Measurements from ENCODE around the gene PCK2. TPM values are rescaled to one million over a fixed set of nuclear protein-coding genes. Genes with fewer than 3 reads are reported as not detected.

Gene PCK2
- total and polyA plus RNA-seq, 2 of the 13 experiments (the other 11 are each of a cell fraction or from before 2014, with no cell fraction given): 129 to 272 TPM

DNA sequence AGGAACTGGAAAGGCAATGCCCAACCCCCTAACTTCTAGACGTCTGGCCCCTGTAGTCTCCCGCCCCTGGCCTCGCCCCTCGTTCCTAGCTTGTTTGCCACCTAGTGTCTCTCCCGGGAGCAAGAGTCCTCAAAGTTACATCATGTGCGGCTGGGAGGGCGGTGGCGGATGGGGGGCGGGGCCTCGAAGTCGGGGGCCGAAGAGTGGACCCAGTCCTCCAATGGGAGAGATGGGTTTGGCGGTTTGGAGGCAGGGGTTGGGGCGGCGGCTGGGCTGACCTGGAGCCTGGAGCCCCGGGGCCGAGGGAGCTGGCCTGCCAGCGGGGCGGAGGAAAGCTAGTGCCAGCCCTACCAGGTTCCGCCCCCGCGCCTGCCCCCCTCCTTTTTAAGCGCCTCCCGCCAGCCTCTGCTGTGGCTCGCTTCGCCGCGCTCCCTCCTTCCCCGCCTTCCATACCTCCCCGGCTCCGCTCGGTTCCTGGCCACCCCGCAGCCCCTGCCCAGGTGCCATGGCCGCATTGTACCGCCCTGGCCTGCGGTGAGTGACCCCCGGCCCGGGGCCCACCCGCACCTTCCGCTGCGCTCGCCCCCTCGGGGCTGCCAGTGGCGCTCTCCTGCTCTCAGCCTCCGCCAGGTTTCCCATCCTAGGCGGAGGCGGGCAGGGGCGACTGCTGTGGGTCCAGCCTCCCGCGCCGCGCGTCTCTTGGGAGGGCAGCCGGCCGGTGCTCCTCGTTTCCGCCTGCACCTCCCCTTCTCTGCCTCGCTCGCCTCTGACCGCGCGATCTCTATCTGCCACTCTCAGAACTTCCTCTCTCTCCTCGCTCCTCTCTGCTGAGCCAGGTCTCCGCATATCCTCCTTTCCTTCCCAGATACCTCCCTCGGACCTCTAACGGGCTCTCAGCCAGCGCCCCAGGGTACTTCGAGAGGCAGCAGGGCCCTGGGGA is at the start of gene PCK2 (continued):
- TF ChIP-seq ZNF142 (CRISPR knock-in tag; IDR thresholded peaks at IDR 0.05) (peak; percentile 73; the same call in 1 of the 2 replicates), ZBTB42 (CRISPR knock-in tag; IDR thresholded peaks at IDR 0.05) (peak; percentile 86), MEIS2 (CRISPR knock-in tag; IDR thresholded peaks at IDR 0.05) (peak; percentile 97), BRD4 (CRISPR knock-in tag; IDR thresholded peaks at IDR 0.05) (peak; percentile 99), SNRNP70 (IDR thresholded peaks at IDR 0.05; ENCODE audit: low read depth, low read length) (no peak), POGZ (CRISPR knock-in tag; IDR thresholded peaks at IDR 0.05) (peak; percentile 81), KDM2A (CRISPR knock-in tag; IDR thresholded peaks at IDR 0.05; ENCODE audit: borderline replicate concordance, low read depth) (peak; percentile 98), YEATS2 (CRISPR knock-in tag; IDR thresholded peaks at IDR 0.05; ENCODE audit: borderline replicate concordance) (peak; percentile 87), ZNF691 (CRISPR knock-in tag; IDR thresholded peaks at IDR 0.05; ENCODE audit: borderline replicate concordance, low read depth) (peak; percentile 95), MXD4 (CRISPR knock-in tag; IDR thresholded peaks at IDR 0.05) (peak; percentile 94), MIER3 (CRISPR knock-in tag; IDR thresholded peaks at IDR 0.05; ENCODE audit: borderline replicate concordance) (peak; percentile 96; the same call in 1 of the 2 replicates)
- TF ChIP-seq, protein P1, sequence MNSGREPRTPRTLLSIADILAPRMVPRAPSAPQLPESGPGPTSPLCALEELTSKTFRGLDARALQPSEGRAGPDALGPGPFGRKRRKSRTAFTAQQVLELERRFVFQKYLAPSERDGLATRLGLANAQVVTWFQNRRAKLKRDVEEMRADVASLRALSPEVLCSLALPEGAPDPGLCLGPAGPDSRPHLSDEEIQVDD (CRISPR knock-in tag; IDR thresholded peaks at IDR 0.05; ENCODE audit: borderline replicate concordance): peak; percentile 81
- TF ChIP-seq, protein P2, sequence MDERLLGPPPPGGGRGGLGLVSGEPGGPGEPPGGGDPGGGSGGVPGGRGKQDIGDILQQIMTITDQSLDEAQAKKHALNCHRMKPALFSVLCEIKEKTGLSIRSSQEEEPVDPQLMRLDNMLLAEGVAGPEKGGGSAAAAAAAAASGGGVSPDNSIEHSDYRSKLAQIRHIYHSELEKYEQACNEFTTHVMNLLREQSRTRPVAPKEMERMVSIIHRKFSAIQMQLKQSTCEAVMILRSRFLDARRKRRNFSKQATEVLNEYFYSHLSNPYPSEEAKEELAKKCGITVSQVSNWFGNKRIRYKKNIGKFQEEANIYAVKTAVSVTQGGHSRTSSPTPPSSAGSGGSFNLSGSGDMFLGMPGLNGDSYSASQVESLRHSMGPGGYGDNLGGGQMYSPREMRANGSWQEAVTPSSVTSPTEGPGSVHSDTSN (CRISPR knock-in tag; IDR thresholded peaks at IDR 0.05): no peak
- TF ChIP-seq, protein P3, sequence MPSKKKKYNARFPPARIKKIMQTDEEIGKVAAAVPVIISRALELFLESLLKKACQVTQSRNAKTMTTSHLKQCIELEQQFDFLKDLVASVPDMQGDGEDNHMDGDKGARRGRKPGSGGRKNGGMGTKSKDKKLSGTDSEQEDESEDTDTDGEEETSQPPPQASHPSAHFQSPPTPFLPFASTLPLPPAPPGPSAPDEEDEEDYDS (CRISPR knock-in tag; IDR thresholded peaks at IDR 0.05): peak; percentile 100
- TF ChIP-seq, protein P4, sequence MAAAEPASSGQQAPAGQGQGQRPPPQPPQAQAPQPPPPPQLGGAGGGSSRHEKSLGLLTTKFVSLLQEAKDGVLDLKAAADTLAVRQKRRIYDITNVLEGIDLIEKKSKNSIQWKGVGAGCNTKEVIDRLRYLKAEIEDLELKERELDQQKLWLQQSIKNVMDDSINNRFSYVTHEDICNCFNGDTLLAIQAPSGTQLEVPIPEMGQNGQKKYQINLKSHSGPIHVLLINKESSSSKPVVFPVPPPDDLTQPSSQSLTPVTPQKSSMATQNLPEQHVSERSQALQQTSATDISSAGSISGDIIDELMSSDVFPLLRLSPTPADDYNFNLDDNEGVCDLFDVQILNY (CRISPR knock-in tag; conservative IDR thresholded peaks at IDR 0.05): peak; percentile 87
- TF ChIP-seq, protein P5, sequence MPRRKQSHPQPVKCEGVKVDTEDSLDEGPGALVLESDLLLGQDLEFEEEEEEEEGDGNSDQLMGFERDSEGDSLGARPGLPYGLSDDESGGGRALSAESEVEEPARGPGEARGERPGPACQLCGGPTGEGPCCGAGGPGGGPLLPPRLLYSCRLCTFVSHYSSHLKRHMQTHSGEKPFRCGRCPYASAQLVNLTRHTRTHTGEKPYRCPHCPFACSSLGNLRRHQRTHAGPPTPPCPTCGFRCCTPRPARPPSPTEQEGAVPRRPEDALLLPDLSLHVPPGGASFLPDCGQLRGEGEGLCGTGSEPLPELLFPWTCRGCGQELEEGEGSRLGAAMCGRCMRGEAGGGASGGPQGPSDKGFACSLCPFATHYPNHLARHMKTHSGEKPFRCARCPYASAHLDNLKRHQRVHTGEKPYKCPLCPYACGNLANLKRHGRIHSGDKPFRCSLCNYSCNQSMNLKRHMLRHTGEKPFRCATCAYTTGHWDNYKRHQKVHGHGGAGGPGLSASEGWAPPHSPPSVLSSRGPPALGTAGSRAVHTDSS (CRISPR knock-in tag; conservative IDR thresholded peaks at IDR 0.05): peak; percentile 99; the same call in 1 of the 2 replicates
